Pons (tissue), 1 donor: ENCODE results near the gene VANGL2.
A peak's percentile ranks its signal among the peaks of the same experiment; 100 is the strongest.

Source experiments
- DNase-seq: peaks from one replicate; pipeline ENCODE4 v3.0.0-alpha.2; 2016; ENCODE audit warnings: low spot score

VANGL2 gene

GRCh38 chr1:160400223-160400645 lies at the start of gene VANGL2:
TSS of gene VANGL2 (plus strand) at chr1:160400564. CDS start at chr1:160415838, 15,274 bp downstream.
- DNase-seq: peak; percentile 45

- DNase-seq: no peak
Measured at GRCh38 chr1:160351629-160352028, 48.7 kb upstream of the VANGL2 start.

GRCh38 chr1:160352555-160352954 lies 47.8 kb upstream of the VANGL2 start:
- no peak for DNase-seq

- peak; percentile 73 for DNase-seq
Measured at GRCh38 chr1:160353223-160353622, 47.1 kb upstream of the VANGL2 start.

- DNase-seq: no peak
Measured at GRCh38 chr1:160354388-160354985, 45.9 kb upstream of the VANGL2 start.

GRCh38 chr1:160357286-160358002 lies 42.9 kb upstream of the VANGL2 start:
- no peak for DNase-seq

GRCh38 chr1:160358073-160358472 lies 42.3 kb upstream of the VANGL2 start:
- no peak for DNase-seq

- DNase-seq: no peak
Measured at GRCh38 chr1:160359559-160360226, 40.7 kb upstream of the VANGL2 start.

GRCh38 chr1:160360227-160360695 lies 40.1 kb upstream of the VANGL2 start:
- no peak for DNase-seq

GRCh38 chr1:160361199-160361598 lies 39.2 kb upstream of the VANGL2 start:
- no peak for DNase-seq

- DNase-seq: no peak
Measured at GRCh38 chr1:160361814-160362167, 38.6 kb upstream of the VANGL2 start.

- DNase-seq: no peak
Measured at GRCh38 chr1:160362168-160362957, 38.0 kb upstream of the VANGL2 start.

- DNase-seq: no peak
Measured at GRCh38 chr1:160363010-160363409, 37.4 kb upstream of the VANGL2 start.

- no peak for DNase-seq
Measured at GRCh38 chr1:160363951-160364735, 36.2 kb upstream of the VANGL2 start.

GRCh38 chr1:160365325-160365724 lies 35.0 kb upstream of the VANGL2 start:
- no peak for DNase-seq

- no peak for DNase-seq
Measured at GRCh38 chr1:160366731-160367515, 33.4 kb upstream of the VANGL2 start, which contains the start of gene NHLH1. TSS of gene NHLH1 (plus strand) at chr1:160367071. CDS start at chr1:160370732, 3,661 bp downstream.

GRCh38 chr1:160367516-160367900 lies 32.9 kb upstream of the VANGL2 start:
- no peak for DNase-seq

- DNase-seq: no peak
Measured at GRCh38 chr1:160367934-160368923, 32.1 kb upstream of the VANGL2 start.

- DNase-seq: no peak
Measured at GRCh38 chr1:160369087-160369486, 31.3 kb upstream of the VANGL2 start.
